Large intestine (tissue), 3 donors: ENCODE data around the gene SLC25A12. TPM values are rescaled to one million over a fixed set of nuclear protein-coding genes. Genes with fewer than 3 reads are reported as not detected.

ENCODE experiments used
- DNase-seq, 2 donors: peaks; one replicate each; pipeline versions ENCODE4 v3.0.0 to v3.0.0-alpha.2; 2013
- H3K27ac ChIP-seq: one replicate; pipeline ENCODE4 v1.5.1; 2013; ENCODE audit warnings: low read length
- H3K27me3 ChIP-seq: 2 replicates; pipeline ENCODE4 v1.6.1; 2013; ENCODE audit warnings: low read length; ENCODE audit not compliant: control insufficient read depth, insufficient read depth
- H3K36me3 ChIP-seq: 2 replicates; pipeline ENCODE4 v1.6.1; 2013; ENCODE audit warnings: low read length; ENCODE audit not compliant: control insufficient read depth, insufficient read depth
- H3K4me1 ChIP-seq: one replicate; pipeline ENCODE4 v1.6.1; 2013; ENCODE audit warnings: low read length; ENCODE audit not compliant: control insufficient read depth, insufficient read depth
- H3K4me3 ChIP-seq: one replicate; pipeline ENCODE4 v1.5.1; 2013; ENCODE audit warnings: low read length
- H3K9me3 ChIP-seq: one replicate; pipeline ENCODE4 v1.6.1; 2013; ENCODE audit warnings: mild to moderate bottlenecking, low read depth, low read length, moderate library complexity; ENCODE audit not compliant: control insufficient read depth
- WGBS: methylation state at CpG from one replicate; pipeline ENCODE4 v1.1.5; 2013; ENCODE audit warnings: low lambda C conversion rate; ENCODE audit not compliant: insufficient coverage; 5-methylcytosine and 5-hydroxymethylcytosine counted together
- polyA plus RNA-seq: library from polyadenylated mRNA; unstranded; fragments of 120-200 nt; gene quantifications from one replicate; pipeline ENCODE4 v1.2.1, GENCODE V29; 2013

SLC25A12 gene
- polyA plus RNA-seq, 1 donor: 9.5 TPM

DNA sequence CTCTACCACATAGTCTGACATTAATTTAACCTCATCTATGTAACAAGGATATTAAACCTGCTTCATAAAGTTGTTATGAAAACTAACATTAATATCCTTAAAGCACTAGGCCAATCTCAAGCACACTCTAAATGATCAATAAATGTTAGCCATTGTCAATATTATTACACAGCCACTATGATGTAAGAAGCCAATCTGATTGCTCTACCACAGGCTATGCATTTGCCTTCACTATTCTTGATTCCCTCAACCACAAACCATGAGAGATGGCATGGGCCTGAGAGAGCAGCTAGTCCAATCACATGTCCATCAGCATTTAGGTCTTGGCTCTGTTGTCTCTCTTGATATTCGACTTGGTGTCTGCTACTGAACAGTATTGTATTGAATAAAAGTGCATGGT is 4.2 kb downstream of the SLC25A12 start:
- peaks cover 17% of the 10 kb centered on the region for H3K27me3 ChIP-seq
- no peak overlapping the region for H3K4me3 ChIP-seq
- no peak overlapping the region for H3K27ac ChIP-seq
- H3K36me3 ChIP-seq: no peaks in the 10 kb centered on the region
- H3K4me1 ChIP-seq: peaks cover 14% of the 10 kb centered on the region
- no peaks in the 10 kb centered on the region for H3K9me3 ChIP-seq
- DNase-seq: no peak
- WGBS: no CpG with 5 or more reads among the region's 1 CpG

DNA sequence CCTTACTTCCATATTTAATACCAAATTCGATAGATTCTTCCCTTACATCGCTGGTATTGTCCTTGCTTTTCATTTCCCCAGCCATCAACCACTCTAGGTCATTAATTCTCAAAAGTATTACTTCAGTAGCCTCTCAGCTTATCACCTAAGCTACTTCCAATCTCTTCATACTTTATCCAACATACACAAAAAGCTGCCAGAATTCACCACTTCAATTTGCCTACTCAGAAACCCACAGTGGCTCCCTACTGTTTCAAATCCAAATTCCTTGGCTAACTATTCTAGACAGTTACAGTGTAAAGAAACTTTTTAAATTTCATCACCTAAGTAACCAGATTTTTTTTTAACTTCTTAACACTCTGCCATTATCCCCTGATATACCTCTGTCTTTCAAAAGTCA is 4.7 kb downstream of the SLC25A12 start:
- no peak for DNase-seq
- WGBS: 100% methylated on average over 2 of the region's 2 CpGs
- peaks cover 9% of the 10 kb centered on the region for H3K4me1 ChIP-seq
- no peak overlapping the region for H3K4me3 ChIP-seq
- H3K27ac ChIP-seq: no peak overlapping the region
- no peaks in the 10 kb centered on the region for H3K9me3 ChIP-seq
- peaks cover 16% of the 10 kb centered on the region for H3K27me3 ChIP-seq
- no peaks in the 10 kb centered on the region for H3K36me3 ChIP-seq

DNA sequence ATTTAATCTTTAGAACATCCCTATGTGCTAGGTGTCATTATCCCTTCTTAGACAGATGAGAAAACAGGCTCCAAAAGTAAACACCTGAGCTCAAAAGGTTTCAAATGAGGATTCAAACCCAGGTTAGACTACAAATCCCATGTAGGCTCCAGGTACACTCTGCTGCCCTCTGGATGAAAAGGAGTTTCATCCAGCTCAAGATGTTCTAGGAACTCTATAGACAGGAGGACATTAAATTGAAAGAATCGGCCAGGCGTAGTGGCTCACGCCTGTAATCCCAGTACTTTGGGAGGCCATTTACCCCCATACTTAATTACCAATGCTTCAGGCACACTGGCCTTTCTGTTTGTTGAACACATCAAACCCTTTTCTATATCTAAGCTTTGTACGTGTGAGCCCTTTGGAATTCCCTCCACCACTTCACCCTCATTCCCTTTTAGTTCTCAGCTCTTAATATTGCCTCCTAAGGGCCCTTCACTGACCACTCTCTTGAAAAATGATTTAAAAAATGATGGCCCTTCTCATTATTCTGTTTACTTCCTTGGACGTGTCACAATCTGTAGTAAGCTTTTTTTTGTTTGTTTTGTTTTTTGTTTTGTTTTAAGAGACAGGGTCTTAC is 10.7 kb downstream of the SLC25A12 start:
- no peaks in the 10 kb centered on the region for H3K9me3 ChIP-seq
- H3K27ac ChIP-seq: no peak overlapping the region
- no peaks in the 10 kb centered on the region for H3K4me1 ChIP-seq
- H3K36me3 ChIP-seq: no peaks in the 10 kb centered on the region
- 100% methylated on average over 2 of the region's 5 CpGs for WGBS
- no peak overlapping the region for H3K4me3 ChIP-seq
- no peak for DNase-seq
- H3K27me3 ChIP-seq: peaks cover 16% of the 10 kb centered on the region

DNA sequence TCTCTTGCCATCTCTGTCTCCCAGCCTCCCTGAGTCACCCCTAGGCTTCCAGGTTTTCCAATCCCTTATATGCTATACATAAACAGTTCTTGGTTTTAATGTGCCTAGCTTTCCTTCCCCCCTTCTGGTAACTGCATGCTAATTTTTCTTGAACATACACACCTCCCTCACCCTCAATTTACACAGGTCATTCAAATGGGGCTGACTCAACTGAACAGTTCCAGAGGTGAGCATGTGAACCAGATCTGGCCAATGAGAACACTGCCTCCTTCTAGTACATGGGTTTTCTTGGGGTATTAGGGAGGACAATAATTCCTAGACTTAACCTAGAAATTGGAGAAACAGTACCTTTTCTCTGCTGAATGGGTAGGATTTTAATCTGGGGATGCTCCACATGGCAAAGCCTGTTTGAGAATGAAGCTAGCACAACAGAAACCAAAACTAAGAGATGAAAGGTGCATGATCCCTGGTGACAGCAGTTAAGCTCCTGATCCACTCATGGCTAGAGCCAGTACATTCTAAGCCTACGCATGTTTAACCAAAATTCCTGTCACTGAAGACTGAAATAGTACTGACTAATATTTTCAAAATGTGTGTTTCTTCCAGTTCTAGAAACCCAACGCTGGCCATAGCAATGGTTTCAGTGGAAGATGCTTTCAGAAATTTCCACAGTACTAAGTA is 11.8 kb downstream of the SLC25A12 start:
- Histone ChIP-seq H3K27ac (no peak overlapping the region), H3K36me3 (no peaks in the 10 kb centered on the region), H3K27me3 (peaks cover 12% of the 10 kb centered on the region), H3K4me3 (no peak overlapping the region), H3K4me1 (no peaks in the 10 kb centered on the region), H3K9me3 (no peaks in the 10 kb centered on the region)
- DNase-seq: peak in 1 of 2 donors; percentile 22
- WGBS: 100% methylated on average over 1 of the region's 2 CpGs

DNA sequence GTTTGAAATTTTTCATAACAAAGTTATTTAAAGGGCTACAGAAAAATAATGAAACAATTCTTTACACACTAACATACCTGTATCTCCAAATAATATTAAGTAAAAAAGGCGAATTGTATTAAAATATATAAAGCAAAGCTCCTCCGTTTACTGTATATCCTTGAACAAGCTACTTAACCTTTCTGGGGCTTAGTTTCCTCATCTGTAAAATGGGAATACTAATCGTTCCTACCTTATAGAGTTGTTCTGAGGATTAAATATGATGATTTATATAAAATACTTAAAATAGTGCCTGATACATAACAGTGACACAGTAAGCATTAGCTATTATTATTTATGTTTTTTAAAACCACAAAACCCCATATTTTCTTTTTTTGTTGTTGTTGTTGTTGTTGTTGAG is 13.3 kb downstream of the SLC25A12 start:
- Histone ChIP-seq H3K9me3 (no peaks in the 10 kb centered on the region), H3K4me1 (no peaks in the 10 kb centered on the region), H3K36me3 (no peaks in the 10 kb centered on the region), H3K27ac (no peak overlapping the region), H3K4me3 (no peak overlapping the region), H3K27me3 (peaks cover 10% of the 10 kb centered on the region)
- no peak for DNase-seq
- 83% methylated on average over 2 of the region's 3 CpGs for WGBS

DNA sequence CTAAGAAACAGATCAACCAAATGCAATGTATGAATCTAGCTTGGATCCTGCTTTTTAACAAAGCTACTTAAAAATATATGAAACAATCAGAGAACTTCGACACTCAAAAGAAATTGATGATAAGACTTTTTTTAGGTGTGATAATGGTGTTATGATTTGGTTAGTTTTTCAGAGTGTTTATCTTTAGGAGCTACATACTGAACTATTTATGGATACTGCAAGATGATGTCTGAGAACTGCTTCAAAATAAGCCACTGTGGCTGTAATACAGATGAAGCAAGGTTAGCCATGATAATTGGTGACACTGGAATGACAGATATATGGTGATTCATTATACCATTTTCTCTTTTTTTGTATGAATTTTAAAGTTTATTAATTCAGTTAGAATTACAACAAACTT is 14.2 kb downstream of the SLC25A12 start:
- Histone ChIP-seq H3K9me3 (no peaks in the 10 kb centered on the region), H3K27ac (no peak overlapping the region), H3K36me3 (no peaks in the 10 kb centered on the region), H3K4me3 (no peak overlapping the region), H3K27me3 (peaks cover 10% of the 10 kb centered on the region), H3K4me1 (no peaks in the 10 kb centered on the region)
- DNase-seq: no peak
- no CpG with 5 or more reads among the region's 1 CpG for WGBS

DNA sequence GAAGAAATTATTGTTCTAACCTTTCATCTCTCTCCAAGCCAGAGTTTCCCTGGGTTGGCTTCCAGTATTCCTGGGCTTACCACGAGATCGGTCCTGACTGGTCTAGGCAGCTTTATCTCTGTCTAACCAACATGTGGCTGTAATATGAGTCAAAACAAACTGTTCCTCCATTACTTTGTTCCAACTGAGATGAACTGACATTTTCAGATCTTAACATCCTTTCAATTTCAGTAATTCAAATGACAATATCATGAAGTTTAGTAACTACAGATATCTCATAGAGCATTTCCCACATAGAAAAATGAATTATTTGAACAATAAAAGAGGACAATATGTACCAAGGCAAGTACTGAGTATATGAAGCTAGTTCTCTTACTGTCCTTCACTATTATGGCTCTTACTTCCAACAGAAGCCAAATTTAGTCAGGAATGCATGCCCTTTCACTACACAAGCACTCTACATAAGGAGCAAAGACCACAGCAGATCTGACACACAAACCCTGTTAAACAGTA is 15.5 kb downstream of the SLC25A12 start:
- no CpG with 5 or more reads among the region's 2 CpGs for WGBS

DNA sequence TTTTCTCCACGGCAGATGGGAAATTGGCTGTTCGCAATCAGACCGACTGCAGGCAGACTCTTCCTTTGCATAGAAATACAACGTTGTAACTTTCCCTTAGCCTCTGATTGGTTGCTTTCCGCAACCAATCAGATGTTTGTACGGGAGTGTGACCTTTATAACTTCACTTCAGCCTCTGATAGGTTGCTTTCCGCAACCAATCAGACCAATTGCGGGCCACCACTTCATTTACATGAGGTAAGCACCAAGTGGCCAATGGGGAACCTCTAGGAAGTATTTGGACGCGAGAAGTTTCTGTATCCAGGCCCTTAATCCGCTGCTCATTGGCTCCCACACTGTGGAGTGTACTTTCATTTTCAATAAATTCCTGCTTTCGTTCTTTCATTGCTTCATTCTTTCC is 19.1 kb downstream of the SLC25A12 start:
- no peaks in the 10 kb centered on the region for H3K36me3 ChIP-seq
- peaks cover 4% of the 10 kb centered on the region for H3K27me3 ChIP-seq
- H3K27ac ChIP-seq: no peak overlapping the region
- no peak overlapping the region for H3K4me3 ChIP-seq
- no peaks in the 10 kb centered on the region for H3K9me3 ChIP-seq
- H3K4me1 ChIP-seq: no peaks in the 10 kb centered on the region
- WGBS: 100% methylated on average over 2 of the region's 12 CpGs
- DNase-seq: no peak

More for the DNA sequence above, 15.5 kb downstream of the SLC25A12 start:
- Histone ChIP-seq H3K27ac (no peak overlapping the region), H3K27me3 (peaks cover 10% of the 10 kb centered on the region), H3K4me1 (no peaks in the 10 kb centered on the region), H3K4me3 (no peak overlapping the region), H3K36me3 (no peaks in the 10 kb centered on the region), H3K9me3 (no peaks in the 10 kb centered on the region)
- no peak for DNase-seq

DNA sequence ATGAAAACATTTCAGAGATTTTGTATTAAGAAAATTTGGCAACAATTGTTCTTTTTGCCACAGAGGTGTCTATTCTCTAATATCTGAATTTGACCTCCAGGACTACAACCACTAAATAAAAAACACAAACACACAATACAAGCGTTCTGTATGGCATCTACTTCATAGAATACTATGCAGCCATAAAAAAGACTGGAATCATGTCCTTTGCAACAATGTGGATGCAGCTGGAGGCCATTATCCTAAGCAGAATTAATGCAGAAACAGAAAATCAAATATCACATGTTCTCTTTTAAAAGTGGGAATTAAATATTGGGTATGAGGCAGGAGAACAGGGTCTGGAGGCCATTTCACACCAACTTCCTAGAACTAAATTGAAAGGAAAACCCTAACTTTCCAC is 19.5 kb downstream of the SLC25A12 start:
- Histone ChIP-seq H3K4me3 (no peak overlapping the region), H3K4me1 (no peaks in the 10 kb centered on the region), H3K27me3 (peaks cover 2% of the 10 kb centered on the region), H3K9me3 (no peaks in the 10 kb centered on the region), H3K27ac (no peak overlapping the region), H3K36me3 (no peaks in the 10 kb centered on the region)
- DNase-seq: no peak
- WGBS: no CpG with 5 or more reads among the region's 1 CpG

DNA sequence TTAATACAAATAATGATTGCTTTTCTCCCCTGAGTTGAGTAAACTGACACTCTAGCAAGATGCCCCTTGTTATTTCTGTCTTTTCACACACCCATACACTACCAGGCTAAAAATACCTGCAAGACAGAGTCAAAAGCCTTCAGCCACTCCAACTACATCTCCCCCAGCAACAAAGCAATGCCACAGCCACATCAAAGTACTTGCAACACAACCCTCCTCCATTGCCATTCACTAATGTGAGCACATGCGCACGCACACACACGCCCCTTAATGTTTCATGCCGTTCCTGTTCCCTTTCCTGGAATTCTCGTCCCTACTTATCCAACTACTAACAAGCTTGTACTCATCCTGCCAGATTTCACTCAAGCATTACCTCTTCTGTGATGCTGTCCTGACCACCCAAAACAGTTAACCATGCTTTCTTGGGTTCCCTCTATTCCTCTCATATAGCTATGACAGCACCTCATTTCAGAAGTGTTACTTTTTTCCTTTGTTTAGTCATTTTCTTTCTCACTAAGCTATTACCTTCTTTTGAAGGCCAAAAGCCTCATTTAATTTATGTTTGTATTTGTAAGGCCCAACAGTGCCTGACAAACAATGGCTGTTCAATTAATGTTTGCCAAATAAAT is 29.6 kb downstream of the SLC25A12 start:
- H3K4me3 ChIP-seq: no peak overlapping the region
- no peaks in the 10 kb centered on the region for H3K36me3 ChIP-seq
- no peak overlapping the region for H3K27ac ChIP-seq
- peaks cover 6% of the 10 kb centered on the region for H3K9me3 ChIP-seq
- H3K27me3 ChIP-seq: no peaks in the 10 kb centered on the region
- no peaks in the 10 kb centered on the region for H3K4me1 ChIP-seq
- 85% methylated on average over 5 of the region's 5 CpGs for WGBS
- no peak for DNase-seq
